ENCODE measurements around the gene CFAP54.

The CFAP54 gene

GRCh38 chr12:96862326-96862725 lies 372.9 kb downstream of the CFAP54 start:
- Mint-ChIP-seq H3K27me3 (ENCODE audit: low read depth) (peaks cover 11% of the 10 kb centered on the region), H3K9me3 (no peaks in the 10 kb centered on the region), H3K36me3 (ENCODE audit: low read depth) (no peaks in the 10 kb centered on the region), H3K4me1 (ENCODE audit: low read depth) (no peaks in the 10 kb centered on the region), H3K27ac (no peak overlapping the region), H3K4me3 (no peak overlapping the region)

- Mint-ChIP-seq H3K36me3 (ENCODE audit: low read depth) (no peaks in the 10 kb centered on the region), H3K9me3 (no peaks in the 10 kb centered on the region), H3K4me1 (ENCODE audit: low read depth) (no peaks in the 10 kb centered on the region), H3K27me3 (ENCODE audit: low read depth) (peaks cover 15% of the 10 kb centered on the region), H3K4me3 (no peak overlapping the region), H3K27ac (no peak overlapping the region)
Observed at GRCh38 chr12:96864335-96864734, 375.0 kb downstream of the CFAP54 start.

GRCh38 chr12:96866801-96867590 lies 377.6 kb downstream of the CFAP54 start:
- H3K27ac Mint-ChIP-seq: no peak overlapping the region
- H3K9me3 Mint-ChIP-seq: no peaks in the 10 kb centered on the region
- no peaks in the 10 kb centered on the region for H3K4me1 Mint-ChIP-seq (ENCODE audit: low read depth)
- H3K36me3 Mint-ChIP-seq (ENCODE audit: low read depth): no peaks in the 10 kb centered on the region
- H3K4me3 Mint-ChIP-seq: no peak overlapping the region
- H3K27me3 Mint-ChIP-seq (ENCODE audit: low read depth): peaks cover 15% of the 10 kb centered on the region

- no peaks in the 10 kb centered on the region for H3K36me3 Mint-ChIP-seq (ENCODE audit: low read depth)
- H3K4me3 Mint-ChIP-seq: no peak overlapping the region
- H3K9me3 Mint-ChIP-seq: no peaks in the 10 kb centered on the region
- H3K27me3 Mint-ChIP-seq (ENCODE audit: low read depth): peaks cover 5% of the 10 kb centered on the region
- H3K4me1 Mint-ChIP-seq (ENCODE audit: low read depth): no peaks in the 10 kb centered on the region
- no peak overlapping the region for H3K27ac Mint-ChIP-seq
Observed at GRCh38 chr12:96870946-96871345, 381.6 kb downstream of the CFAP54 start.

GRCh38 chr12:96872961-96873360 lies 383.6 kb downstream of the CFAP54 start:
- H3K9me3 Mint-ChIP-seq: no peaks in the 10 kb centered on the region
- H3K27ac Mint-ChIP-seq: no peak overlapping the region
- H3K36me3 Mint-ChIP-seq (ENCODE audit: low read depth): no peaks in the 10 kb centered on the region
- no peaks in the 10 kb centered on the region for H3K4me1 Mint-ChIP-seq (ENCODE audit: low read depth)
- no peak overlapping the region for H3K4me3 Mint-ChIP-seq
- no peaks in the 10 kb centered on the region for H3K27me3 Mint-ChIP-seq (ENCODE audit: low read depth)

GRCh38 chr12:96874211-96874610 lies 384.8 kb downstream of the CFAP54 start:
- Mint-ChIP-seq H3K4me1 (ENCODE audit: low read depth) (no peaks in the 10 kb centered on the region), H3K36me3 (ENCODE audit: low read depth) (no peaks in the 10 kb centered on the region), H3K4me3 (no peak overlapping the region), H3K27me3 (ENCODE audit: low read depth) (peaks cover 4% of the 10 kb centered on the region), H3K9me3 (no peaks in the 10 kb centered on the region), H3K27ac (no peak overlapping the region)

GRCh38 chr12:96876966-96877365 lies 387.6 kb downstream of the CFAP54 start:
- H3K27me3 Mint-ChIP-seq (ENCODE audit: low read depth): peaks cover 7% of the 10 kb centered on the region
- no peaks in the 10 kb centered on the region for H3K9me3 Mint-ChIP-seq
- no peaks in the 10 kb centered on the region for H3K4me1 Mint-ChIP-seq (ENCODE audit: low read depth)
- no peak overlapping the region for H3K4me3 Mint-ChIP-seq
- H3K36me3 Mint-ChIP-seq (ENCODE audit: low read depth): no peaks in the 10 kb centered on the region
- no peak overlapping the region for H3K27ac Mint-ChIP-seq

GRCh38 chr12:96878704-96879103 lies 389.3 kb downstream of the CFAP54 start:
- H3K4me3 Mint-ChIP-seq: no peak overlapping the region
- H3K36me3 Mint-ChIP-seq (ENCODE audit: low read depth): no peaks in the 10 kb centered on the region
- H3K9me3 Mint-ChIP-seq: no peaks in the 10 kb centered on the region
- H3K4me1 Mint-ChIP-seq (ENCODE audit: low read depth): no peaks in the 10 kb centered on the region
- H3K27ac Mint-ChIP-seq: no peak overlapping the region
- H3K27me3 Mint-ChIP-seq (ENCODE audit: low read depth): peaks cover 7% of the 10 kb centered on the region

GRCh38 chr12:96879301-96879700 lies 389.9 kb downstream of the CFAP54 start:
- no peak overlapping the region for H3K27ac Mint-ChIP-seq
- no peaks in the 10 kb centered on the region for H3K9me3 Mint-ChIP-seq
- no peaks in the 10 kb centered on the region for H3K4me1 Mint-ChIP-seq (ENCODE audit: low read depth)
- H3K27me3 Mint-ChIP-seq (ENCODE audit: low read depth): peaks cover 7% of the 10 kb centered on the region
- H3K36me3 Mint-ChIP-seq (ENCODE audit: low read depth): no peaks in the 10 kb centered on the region
- no peak overlapping the region for H3K4me3 Mint-ChIP-seq

- H3K27ac Mint-ChIP-seq: no peak overlapping the region
- H3K4me1 Mint-ChIP-seq (ENCODE audit: low read depth): no peaks in the 10 kb centered on the region
- H3K27me3 Mint-ChIP-seq (ENCODE audit: low read depth): peaks cover 7% of the 10 kb centered on the region
- no peaks in the 10 kb centered on the region for H3K36me3 Mint-ChIP-seq (ENCODE audit: low read depth)
- no peaks in the 10 kb centered on the region for H3K9me3 Mint-ChIP-seq
- no peak overlapping the region for H3K4me3 Mint-ChIP-seq
Observed at GRCh38 chr12:96880220-96880619, 390.8 kb downstream of the CFAP54 start.

- Mint-ChIP-seq H3K36me3 (ENCODE audit: low read depth) (no peaks in the 10 kb centered on the region), H3K9me3 (no peaks in the 10 kb centered on the region), H3K27me3 (ENCODE audit: low read depth) (peaks cover 10% of the 10 kb centered on the region), H3K4me1 (ENCODE audit: low read depth) (no peaks in the 10 kb centered on the region), H3K4me3 (no peak overlapping the region), H3K27ac (no peak overlapping the region)
Observed at GRCh38 chr12:96881608-96882007, 392.2 kb downstream of the CFAP54 start.

GRCh38 chr12:96882862-96883261 lies 393.5 kb downstream of the CFAP54 start:
- H3K4me3 Mint-ChIP-seq: no peak overlapping the region
- H3K27ac Mint-ChIP-seq: no peak overlapping the region
- H3K9me3 Mint-ChIP-seq: no peaks in the 10 kb centered on the region
- H3K4me1 Mint-ChIP-seq (ENCODE audit: low read depth): no peaks in the 10 kb centered on the region
- H3K36me3 Mint-ChIP-seq (ENCODE audit: low read depth): no peaks in the 10 kb centered on the region
- H3K27me3 Mint-ChIP-seq (ENCODE audit: low read depth): peaks cover 10% of the 10 kb centered on the region

GRCh38 chr12:96883571-96883970 lies 394.2 kb downstream of the CFAP54 start:
- H3K36me3 Mint-ChIP-seq (ENCODE audit: low read depth): no peaks in the 10 kb centered on the region
- H3K4me1 Mint-ChIP-seq (ENCODE audit: low read depth): no peaks in the 10 kb centered on the region
- no peak overlapping the region for H3K4me3 Mint-ChIP-seq
- peaks cover 7% of the 10 kb centered on the region for H3K27me3 Mint-ChIP-seq (ENCODE audit: low read depth)
- H3K27ac Mint-ChIP-seq: no peak overlapping the region
- no peaks in the 10 kb centered on the region for H3K9me3 Mint-ChIP-seq

- H3K4me3 Mint-ChIP-seq: no peak overlapping the region
- peaks cover 12% of the 10 kb centered on the region for H3K27me3 Mint-ChIP-seq (ENCODE audit: low read depth)
- no peak overlapping the region for H3K27ac Mint-ChIP-seq
- no peaks in the 10 kb centered on the region for H3K9me3 Mint-ChIP-seq
- H3K4me1 Mint-ChIP-seq (ENCODE audit: low read depth): no peaks in the 10 kb centered on the region
- no peaks in the 10 kb centered on the region for H3K36me3 Mint-ChIP-seq (ENCODE audit: low read depth)
Observed at GRCh38 chr12:96886998-96887677, 397.8 kb downstream of the CFAP54 start.

GRCh38 chr12:96889273-96889933 lies 400.0 kb downstream of the CFAP54 start:
- Mint-ChIP-seq H3K4me1 (ENCODE audit: low read depth) (no peaks in the 10 kb centered on the region), H3K27me3 (ENCODE audit: low read depth) (peaks cover 17% of the 10 kb centered on the region), H3K27ac (no peak overlapping the region), H3K36me3 (ENCODE audit: low read depth) (no peaks in the 10 kb centered on the region), H3K4me3 (no peak overlapping the region), H3K9me3 (no peaks in the 10 kb centered on the region)

Measured in T-helper 1 cell treated with Interleukin-12 subunit alpha and Interleukin-12 subunit beta and Interleukin-4 antibody, amounts not matched to agents 30 μg/mL and 1 μg/mL, for 36 hours (primary cell).